HepG2 (cell line): Measurements from ENCODE around the gene TEF. TPM values are rescaled to one million over a fixed set of nuclear protein-coding genes. Genes with fewer than 3 reads are reported as not detected.

Experiments used
- ATF5 ChIP-seq: sonication (generic); formaldehyde crosslinking; IDR thresholded peaks from 2 replicates; pipeline ENCODE4 v1.4.0; 2020; ENCODE audit warnings: mild to moderate bottlenecking, low read depth, missing genetic modification reagents
- DDIT3 ChIP-seq: sonication (generic); formaldehyde crosslinking; IDR thresholded peaks from 2 replicates; pipeline ENCODE4 v1.4.0; 2020; ENCODE audit warnings: mild to moderate bottlenecking, missing genetic modification reagents
- DMAP1 ChIP-seq: IDR thresholded peaks from 2 replicates; pipeline ENCODE4 v1.6.1; 2016
- HNF4A ChIP-seq: sonication (generic); formaldehyde crosslinking; IDR thresholded peaks from 2 replicates; pipeline ENCODE4 v1.4.0; 2020; ENCODE audit warnings: missing genetic modification reagents
- KDM1A ChIP-seq: IDR thresholded peaks from 2 replicates; pipeline ENCODE4 v1.6.1; 2016; ENCODE audit warnings: missing compliant biosample characterization
- NFYB ChIP-seq: sonication (generic); formaldehyde crosslinking; IDR thresholded peaks from 2 replicates; pipeline ENCODE4 v1.4.0; 2020; ENCODE audit warnings: missing genetic modification reagents
- PHF5A ChIP-seq: IDR thresholded peaks from one replicate; pipeline ENCODE4 v1.6.1; 2018; ENCODE audit warnings: low read depth, missing genetic modification reagents; ENCODE audit not compliant: unreplicated experiment
- SMAD3 ChIP-seq: sonication (generic); formaldehyde crosslinking; IDR thresholded peaks from 2 replicates; pipeline ENCODE4 v1.4.0; 2020; ENCODE audit warnings: missing genetic modification reagents
- SNAI1 ChIP-seq: sonication (generic); formaldehyde crosslinking; IDR thresholded peaks from 2 replicates; pipeline ENCODE4 v1.5.0; 2020; ENCODE audit warnings: mild to moderate bottlenecking, missing genetic modification reagents, borderline replicate concordance
- SPEN ChIP-seq: sonication (generic); formaldehyde crosslinking; IDR thresholded peaks from 2 replicates; pipeline ENCODE4 v1.5.1; 2020; ENCODE audit warnings: low read depth, mild to moderate bottlenecking, missing genetic modification reagents
- TRIM24 ChIP-seq: sonication (generic); formaldehyde crosslinking; IDR thresholded peaks from 2 replicates; pipeline ENCODE4 v1.8.0; 2022; ENCODE audit warnings: mild to moderate bottlenecking, missing genetic modification reagents
- ZNF431 ChIP-seq: sonication (generic); formaldehyde crosslinking; IDR thresholded peaks from 2 replicates; pipeline ENCODE4 v1.9.0; 2022; ENCODE audit warnings: missing genetic modification reagents, low read depth, mild to moderate bottlenecking, borderline replicate concordance
- ZNF562 ChIP-seq: sonication (generic); formaldehyde crosslinking; IDR thresholded peaks from 2 replicates; pipeline ENCODE4 v1.8.0; 2022; ENCODE audit warnings: missing genetic modification reagents, borderline replicate concordance
- ZNF792 ChIP-seq: IDR thresholded peaks from 2 replicates; pipeline ENCODE4 v1.6.1; 2016
- polyA plus RNA-seq, 8 experiments: library from polyadenylated mRNA; depleted of rRNA in 3 of 8; stranded (reverse) in 7 of 8; unstranded in 1 of 8; fragments of >200 nt; fragmentation: Illumina TruSeq in 4 of 8; extraction: Trizol in 4 of 8; gene quantifications; 2 replicates each; pipeline versions ENCODE4 v1.2.1 to v1.2.3, GENCODE V29; 2011 to 2016; ENCODE audit warnings: low read depth in 4 of 8, missing spikeins in 1 of 8, mixed read lengths in 1 of 8; ENCODE audit not compliant: insufficient read depth in 1 of 8
- total RNA-seq, 5 experiments: library from RNA; depleted of rRNA; stranded (reverse); fragments of >200 nt; fragmentation: Illumina TruSeq; extraction: Trizol; gene quantifications; 2 replicates each; pipeline ENCODE4 v1.2.3, GENCODE V29; 2016; ENCODE audit warnings: low read depth in 1 of 5
- TF ChIP-seq, protein P1 (sequence below): sonication (generic); formaldehyde crosslinking; IDR thresholded peaks from 2 replicates; pipeline ENCODE4 v1.4.0; 2020; ENCODE audit warnings: missing genetic modification reagents
- TF ChIP-seq, protein P2 (sequence below): sonication (generic); formaldehyde crosslinking; IDR thresholded peaks from 2 replicates; pipeline ENCODE4 v1.4.0; 2020; ENCODE audit warnings: missing genetic modification reagents, borderline replicate concordance

Gene TEF
- total and polyA plus RNA-seq, 2 of the 13 experiments (the other 11 are each of a cell fraction or from before 2014, with no cell fraction given): 7.6 to 11.2 TPM

DNA sequence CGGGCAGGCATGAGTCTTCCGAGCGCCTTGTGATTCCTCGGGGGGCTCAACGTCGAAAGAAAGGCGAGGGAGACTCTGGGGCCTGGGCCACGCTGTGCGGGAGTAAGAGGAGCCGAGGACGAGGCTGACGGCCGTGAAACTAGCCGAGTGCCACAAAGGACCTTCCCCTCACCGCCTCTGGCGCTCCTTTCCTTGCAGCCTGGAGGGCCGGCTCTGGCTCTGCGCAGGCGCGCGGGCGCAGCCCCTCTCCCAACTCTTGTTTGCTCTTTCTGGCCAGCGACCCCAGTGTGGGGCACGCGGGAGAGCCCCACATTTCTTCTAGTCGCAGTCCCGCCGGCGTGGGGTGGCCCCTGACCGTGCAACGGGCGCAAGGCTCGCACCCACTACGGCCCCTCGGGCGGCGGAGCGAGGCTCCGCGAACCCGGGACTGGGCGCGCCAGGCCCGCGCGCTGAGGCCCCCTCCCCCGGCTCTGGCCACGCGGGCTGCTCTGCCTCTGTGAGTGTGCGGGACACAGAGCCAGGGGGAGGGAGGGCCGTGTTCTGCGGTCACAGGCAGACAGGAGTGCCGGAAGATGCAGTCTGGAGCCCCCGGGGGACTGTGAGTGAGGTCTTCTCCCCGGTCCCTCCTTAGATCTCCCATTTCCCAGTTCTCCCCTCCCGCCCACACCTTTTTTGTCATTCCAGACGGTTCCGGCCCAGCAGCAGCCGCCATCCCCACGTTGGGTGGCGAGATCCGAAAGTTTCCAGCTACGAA, 65.9 kb downstream of the TEF start (continued):
- TF ChIP-seq, protein P1, sequence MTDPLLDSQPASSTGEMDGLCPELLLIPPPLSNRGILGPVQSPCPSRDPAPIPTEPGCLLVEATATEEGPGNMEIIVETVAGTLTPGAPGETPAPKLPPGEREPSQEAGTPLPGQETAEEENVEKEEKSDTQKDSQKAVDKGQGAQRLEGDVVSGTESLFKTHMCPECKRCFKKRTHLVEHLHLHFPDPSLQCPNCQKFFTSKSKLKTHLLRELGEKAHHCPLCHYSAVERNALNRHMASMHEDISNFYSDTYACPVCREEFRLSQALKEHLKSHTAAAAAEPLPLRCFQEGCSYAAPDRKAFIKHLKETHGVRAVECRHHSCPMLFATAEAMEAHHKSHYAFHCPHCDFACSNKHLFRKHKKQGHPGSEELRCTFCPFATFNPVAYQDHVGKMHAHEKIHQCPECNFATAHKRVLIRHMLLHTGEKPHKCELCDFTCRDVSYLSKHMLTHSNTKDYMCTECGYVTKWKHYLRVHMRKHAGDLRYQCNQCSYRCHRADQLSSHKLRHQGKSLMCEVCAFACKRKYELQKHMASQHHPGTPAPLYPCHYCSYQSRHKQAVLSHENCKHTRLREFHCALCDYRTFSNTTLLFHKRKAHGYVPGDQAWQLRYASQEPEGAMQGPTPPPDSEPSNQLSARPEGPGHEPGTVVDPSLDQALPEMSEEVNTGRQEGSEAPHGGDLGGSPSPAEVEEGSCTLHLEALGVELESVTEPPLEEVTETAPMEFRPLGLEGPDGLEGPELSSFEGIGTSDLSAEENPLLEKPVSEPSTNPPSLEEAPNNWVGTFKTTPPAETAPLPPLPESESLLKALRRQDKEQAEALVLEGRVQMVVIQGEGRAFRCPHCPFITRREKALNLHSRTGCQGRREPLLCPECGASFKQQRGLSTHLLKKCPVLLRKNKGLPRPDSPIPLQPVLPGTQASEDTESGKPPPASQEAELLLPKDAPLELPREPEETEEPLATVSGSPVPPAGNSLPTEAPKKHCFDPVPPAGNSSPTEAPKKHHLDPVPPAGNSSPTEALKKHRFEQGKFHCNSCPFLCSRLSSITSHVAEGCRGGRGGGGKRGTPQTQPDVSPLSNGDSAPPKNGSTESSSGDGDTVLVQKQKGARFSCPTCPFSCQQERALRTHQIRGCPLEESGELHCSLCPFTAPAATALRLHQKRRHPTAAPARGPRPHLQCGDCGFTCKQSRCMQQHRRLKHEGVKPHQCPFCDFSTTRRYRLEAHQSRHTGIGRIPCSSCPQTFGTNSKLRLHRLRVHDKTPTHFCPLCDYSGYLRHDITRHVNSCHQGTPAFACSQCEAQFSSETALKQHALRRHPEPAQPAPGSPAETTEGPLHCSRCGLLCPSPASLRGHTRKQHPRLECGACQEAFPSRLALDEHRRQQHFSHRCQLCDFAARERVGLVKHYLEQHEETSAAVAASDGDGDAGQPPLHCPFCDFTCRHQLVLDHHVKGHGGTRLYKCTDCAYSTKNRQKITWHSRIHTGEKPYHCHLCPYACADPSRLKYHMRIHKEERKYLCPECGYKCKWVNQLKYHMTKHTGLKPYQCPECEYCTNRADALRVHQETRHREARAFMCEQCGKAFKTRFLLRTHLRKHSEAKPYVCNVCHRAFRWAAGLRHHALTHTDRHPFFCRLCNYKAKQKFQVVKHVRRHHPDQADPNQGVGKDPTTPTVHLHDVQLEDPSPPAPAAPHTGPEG (CRISPR knock-in tag): no peak; the same call in 1 of the 2 replicates
- TF ChIP-seq PHF5A (no peak), ZNF792 (CRISPR knock-in tag) (no peak), HNF4A (no peak), ZNF431 (peak; percentile 65; the same call in 1 of the 2 replicates), TRIM24 (CRISPR knock-in tag) (no peak), SNAI1 (CRISPR knock-in tag) (peak; percentile 16; the same call in 1 of the 2 replicates), SMAD3 (0 out of 2 replicates have a peak, but pooled peaks have one; percentile 22), DDIT3 (CRISPR knock-in tag) (no peak), NFYB (CRISPR knock-in tag) (no peak; the same call in 1 of the 2 replicates), KDM1A (CRISPR knock-in tag) (no peak), SPEN (CRISPR knock-in tag) (no peak; the same call in 1 of the 2 replicates), ATF5 (CRISPR knock-in tag) (no peak), DMAP1 (CRISPR knock-in tag) (no peak), ZNF562 (CRISPR knock-in tag) (no peak)
- TF ChIP-seq, protein P2, sequence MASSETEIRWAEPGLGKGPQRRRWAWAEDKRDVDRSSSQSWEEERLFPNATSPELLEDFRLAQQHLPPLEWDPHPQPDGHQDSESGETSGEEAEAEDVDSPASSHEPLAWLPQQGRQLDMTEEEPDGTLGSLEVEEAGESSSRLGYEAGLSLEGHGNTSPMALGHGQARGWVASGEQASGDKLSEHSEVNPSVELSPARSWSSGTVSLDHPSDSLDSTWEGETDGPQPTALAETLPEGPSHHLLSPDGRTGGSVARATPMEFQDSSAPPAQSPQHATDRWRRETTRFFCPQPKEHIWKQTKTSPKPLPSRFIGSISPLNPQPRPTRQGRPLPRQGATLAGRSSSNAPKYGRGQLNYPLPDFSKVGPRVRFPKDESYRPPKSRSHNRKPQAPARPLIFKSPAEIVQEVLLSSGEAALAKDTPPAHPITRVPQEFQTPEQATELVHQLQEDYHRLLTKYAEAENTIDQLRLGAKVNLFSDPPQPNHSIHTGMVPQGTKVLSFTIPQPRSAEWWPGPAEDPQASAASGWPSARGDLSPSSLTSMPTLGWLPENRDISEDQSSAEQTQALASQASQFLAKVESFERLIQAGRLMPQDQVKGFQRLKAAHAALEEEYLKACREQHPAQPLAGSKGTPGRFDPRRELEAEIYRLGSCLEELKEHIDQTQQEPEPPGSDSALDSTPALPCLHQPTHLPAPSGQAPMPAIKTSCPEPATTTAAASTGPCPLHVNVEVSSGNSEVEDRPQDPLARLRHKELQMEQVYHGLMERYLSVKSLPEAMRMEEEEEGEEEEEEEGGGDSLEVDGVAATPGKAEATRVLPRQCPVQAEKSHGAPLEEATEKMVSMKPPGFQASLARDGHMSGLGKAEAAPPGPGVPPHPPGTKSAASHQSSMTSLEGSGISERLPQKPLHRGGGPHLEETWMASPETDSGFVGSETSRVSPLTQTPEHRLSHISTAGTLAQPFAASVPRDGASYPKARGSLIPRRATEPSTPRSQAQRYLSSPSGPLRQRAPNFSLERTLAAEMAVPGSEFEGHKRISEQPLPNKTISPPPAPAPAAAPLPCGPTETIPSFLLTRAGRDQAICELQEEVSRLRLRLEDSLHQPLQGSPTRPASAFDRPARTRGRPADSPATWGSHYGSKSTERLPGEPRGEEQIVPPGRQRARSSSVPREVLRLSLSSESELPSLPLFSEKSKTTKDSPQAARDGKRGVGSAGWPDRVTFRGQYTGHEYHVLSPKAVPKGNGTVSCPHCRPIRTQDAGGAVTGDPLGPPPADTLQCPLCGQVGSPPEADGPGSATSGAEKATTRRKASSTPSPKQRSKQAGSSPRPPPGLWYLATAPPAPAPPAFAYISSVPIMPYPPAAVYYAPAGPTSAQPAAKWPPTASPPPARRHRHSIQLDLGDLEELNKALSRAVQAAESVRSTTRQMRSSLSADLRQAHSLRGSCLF (CRISPR knock-in tag): no peak
